Mesothelial cell of epicardium (in vitro differentiated cells): ENCODE measurements around the gene DUSP22. TPM values are rescaled to one million over a fixed set of nuclear protein-coding genes. Genes with fewer than 3 reads are reported as not detected.

Experiments used
- DNase-seq, 2 experiments: peaks; one replicate each; pipeline ENCODE4 v3.0.0; 2021; ENCODE audit warnings: low spot score in 2 of 2; ENCODE audit not compliant: unreplicated experiment in 2 of 2
- H3K27ac Mint-ChIP-seq: 2 replicates; pipeline ENCODE4 v1.8.0; 2021; ENCODE audit warnings: mixed read lengths
- H3K27me3 Mint-ChIP-seq: 2 replicates; pipeline ENCODE4 v1.8.0; 2021; ENCODE audit warnings: low read depth, mixed read lengths
- H3K36me3 Mint-ChIP-seq: 2 replicates; pipeline ENCODE4 v1.8.0; 2021; ENCODE audit warnings: mixed read lengths
- H3K4me1 Mint-ChIP-seq: 2 replicates; pipeline ENCODE4 v1.8.0; 2021; ENCODE audit warnings: mixed read lengths
- H3K4me3 Mint-ChIP-seq: 2 replicates; pipeline ENCODE4 v1.8.0; 2021; ENCODE audit warnings: mild to moderate bottlenecking, moderate library complexity, mixed read lengths
- H3K9me3 Mint-ChIP-seq: 2 replicates; pipeline ENCODE4 v1.8.0; 2021; ENCODE audit warnings: mixed read lengths
- total RNA-seq: library from RNA; stranded (reverse); gene quantifications from 3 replicates; pipeline ENCODE4 v1.2.1, GENCODE V29; 2021
- TF ChIP-seq, protein P1 (sequence below): fragments of 200-600 bp; sonication (generic); IDR thresholded peaks from one replicate; pipeline ENCODE4 v1.5.0; 2021; ENCODE audit warnings: antibody characterized with exemption; ENCODE audit not compliant: unreplicated experiment

The DUSP22 gene
- total RNA-seq, 1 donor from 2014 or later = 32.0 TPM

DNA sequence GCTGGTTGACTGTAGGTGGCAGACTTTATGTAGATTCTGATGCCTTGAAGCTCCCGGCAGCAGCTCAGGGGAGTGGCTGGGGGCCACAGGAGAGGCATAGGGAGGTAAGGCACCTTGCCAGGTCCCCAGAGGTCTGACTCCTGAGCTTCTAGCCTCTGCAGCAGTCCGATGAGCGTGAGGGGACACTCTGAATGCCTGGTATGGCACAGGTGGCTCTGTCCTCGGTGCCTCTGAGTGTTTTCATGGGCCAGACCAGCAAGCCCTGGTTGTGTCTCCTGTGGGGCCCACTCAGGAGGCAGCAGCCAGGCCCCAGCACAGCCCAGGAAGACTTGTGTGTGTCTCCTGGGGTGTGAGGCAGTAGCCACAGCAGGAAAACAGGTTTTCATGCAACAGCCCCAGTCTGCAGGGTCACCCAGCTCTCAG lies 59.6 kb downstream of the DUSP22 start:
- Mint-ChIP-seq H3K9me3 (peaks cover 14% of the 10 kb centered on the region), H3K4me3 (no peak overlapping the region), H3K4me1 (peaks cover 2% of the 10 kb centered on the region), H3K36me3 (peaks cover 7% of the 10 kb centered on the region), H3K27me3 (no peaks in the 10 kb centered on the region), H3K27ac (no peak overlapping the region)
- no peak for DNase-seq
- TF ChIP-seq, protein P1, sequence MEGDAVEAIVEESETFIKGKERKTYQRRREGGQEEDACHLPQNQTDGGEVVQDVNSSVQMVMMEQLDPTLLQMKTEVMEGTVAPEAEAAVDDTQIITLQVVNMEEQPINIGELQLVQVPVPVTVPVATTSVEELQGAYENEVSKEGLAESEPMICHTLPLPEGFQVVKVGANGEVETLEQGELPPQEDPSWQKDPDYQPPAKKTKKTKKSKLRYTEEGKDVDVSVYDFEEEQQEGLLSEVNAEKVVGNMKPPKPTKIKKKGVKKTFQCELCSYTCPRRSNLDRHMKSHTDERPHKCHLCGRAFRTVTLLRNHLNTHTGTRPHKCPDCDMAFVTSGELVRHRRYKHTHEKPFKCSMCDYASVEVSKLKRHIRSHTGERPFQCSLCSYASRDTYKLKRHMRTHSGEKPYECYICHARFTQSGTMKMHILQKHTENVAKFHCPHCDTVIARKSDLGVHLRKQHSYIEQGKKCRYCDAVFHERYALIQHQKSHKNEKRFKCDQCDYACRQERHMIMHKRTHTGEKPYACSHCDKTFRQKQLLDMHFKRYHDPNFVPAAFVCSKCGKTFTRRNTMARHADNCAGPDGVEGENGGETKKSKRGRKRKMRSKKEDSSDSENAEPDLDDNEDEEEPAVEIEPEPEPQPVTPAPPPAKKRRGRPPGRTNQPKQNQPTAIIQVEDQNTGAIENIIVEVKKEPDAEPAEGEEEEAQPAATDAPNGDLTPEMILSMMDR = no peak

DNA sequence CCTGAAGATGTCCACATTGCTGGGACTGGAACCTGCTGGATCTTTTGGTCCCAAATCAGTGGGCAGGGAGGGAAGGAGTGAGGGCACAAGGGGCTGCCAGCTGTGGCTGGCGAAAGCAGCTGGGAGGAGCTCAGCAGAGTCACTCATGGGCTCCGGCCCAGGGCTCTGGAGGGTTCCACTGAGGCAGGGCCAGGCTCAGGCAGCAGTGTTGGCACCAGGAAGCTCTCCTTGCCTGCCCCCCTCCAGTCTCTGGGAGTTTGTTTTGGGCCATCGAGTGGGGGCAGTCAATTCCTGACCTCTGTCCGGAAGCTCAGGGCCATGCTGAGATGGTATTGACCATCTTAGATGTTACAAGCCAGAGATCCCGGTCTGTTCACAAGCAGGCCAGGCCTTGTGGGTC lies 60.2 kb downstream of the DUSP22 start:
- no peak for DNase-seq
- TF ChIP-seq, protein P1 = no peak
- Mint-ChIP-seq H3K27me3 (no peaks in the 10 kb centered on the region), H3K9me3 (peaks cover 12% of the 10 kb centered on the region), H3K4me3 (no peak overlapping the region), H3K4me1 (peaks cover 2% of the 10 kb centered on the region), H3K27ac (no peak overlapping the region), H3K36me3 (peaks cover 7% of the 10 kb centered on the region)

DNA sequence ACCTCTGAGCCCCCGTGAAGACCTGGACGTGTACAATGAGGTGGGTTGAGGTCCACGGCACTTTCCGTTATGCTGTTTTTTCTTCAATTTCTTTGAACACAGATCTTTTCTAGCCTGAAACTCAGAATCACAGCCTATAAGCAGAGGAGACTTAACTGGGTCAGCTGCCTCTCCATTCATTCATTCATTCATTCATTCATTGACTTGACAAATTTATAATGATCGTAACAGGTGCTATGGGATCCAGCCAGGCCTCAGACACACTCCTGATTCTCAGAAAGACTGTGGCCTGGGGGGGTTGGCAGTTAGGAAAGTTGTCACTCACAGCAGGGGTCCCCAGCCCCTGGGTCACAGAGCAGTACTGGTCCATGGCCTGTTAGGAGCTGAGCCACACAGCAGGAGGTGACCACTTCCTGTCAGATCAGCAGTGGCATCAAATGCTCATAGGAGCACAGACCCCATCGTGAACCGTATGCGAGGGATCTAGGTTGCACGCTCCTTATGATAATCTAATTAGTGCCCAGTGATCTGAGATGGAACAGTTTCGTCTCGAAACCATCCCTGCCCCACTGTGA lies 60.7 kb downstream of the DUSP22 start:
- H3K9me3 Mint-ChIP-seq = peaks cover 10% of the 10 kb centered on the region
- DNase-seq = no peak
- no peak overlapping the region for H3K27ac Mint-ChIP-seq
- peaks cover 7% of the 10 kb centered on the region for H3K36me3 Mint-ChIP-seq
- H3K27me3 Mint-ChIP-seq = no peaks in the 10 kb centered on the region
- no peak overlapping the region for H3K4me3 Mint-ChIP-seq
- H3K4me1 Mint-ChIP-seq = peaks cover 2% of the 10 kb centered on the region
- TF ChIP-seq, protein P1 = no peak

DNA sequence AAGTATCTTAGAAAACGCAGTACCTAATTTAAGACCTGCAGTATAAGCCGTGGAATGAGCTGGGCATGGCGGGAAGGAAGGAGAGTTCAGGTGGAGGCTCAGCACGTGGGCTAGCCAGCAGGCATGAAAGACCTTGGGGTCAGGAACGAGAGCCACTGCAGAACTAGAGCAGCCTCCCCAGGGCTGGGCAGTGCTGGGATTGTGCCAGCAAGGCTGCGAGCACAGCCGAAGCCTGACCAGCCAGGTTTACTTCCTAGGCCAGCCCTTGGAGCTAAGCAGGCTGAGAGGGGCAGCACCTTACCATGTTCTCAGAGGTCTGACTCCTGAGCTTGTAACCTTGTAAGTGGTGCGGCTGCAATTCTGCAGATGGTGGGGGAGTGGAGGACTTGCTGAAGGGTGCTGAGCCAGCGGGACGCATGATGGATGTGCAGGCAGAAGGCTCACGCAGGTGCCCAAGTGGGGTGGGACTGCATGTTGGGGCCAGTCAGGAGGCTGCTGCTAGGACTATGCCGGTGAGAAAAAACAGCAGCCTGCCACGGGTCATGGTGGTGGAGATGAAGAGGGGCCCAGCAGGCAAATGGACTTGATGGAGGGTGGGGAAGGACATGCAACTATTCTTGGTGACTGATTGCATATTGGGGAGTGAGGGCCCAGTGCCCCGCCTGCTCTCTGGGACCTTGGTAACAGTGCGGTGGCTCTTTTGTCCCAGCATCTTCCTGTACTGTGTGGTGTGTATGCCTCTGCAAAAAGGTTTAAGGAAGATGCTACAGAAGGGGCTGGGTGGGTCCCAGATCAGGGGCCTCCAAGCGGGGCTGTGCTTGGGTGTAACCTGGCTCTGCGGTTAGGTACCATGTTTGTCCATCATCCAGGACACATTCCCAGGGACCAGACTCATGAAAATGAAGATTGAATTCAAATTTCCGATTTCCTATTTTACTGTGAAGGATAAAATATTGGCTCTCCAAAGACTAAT lies 61.6 kb downstream of the DUSP22 start:
- Mint-ChIP-seq H3K4me1 (peaks cover 2% of the 10 kb centered on the region), H3K27ac (no peak overlapping the region), H3K9me3 (peaks cover 10% of the 10 kb centered on the region), H3K27me3 (no peaks in the 10 kb centered on the region), H3K4me3 (no peak overlapping the region), H3K36me3 (peaks cover 7% of the 10 kb centered on the region)
- TF ChIP-seq, protein P1 = no peak
- DNase-seq = no peak

DNA sequence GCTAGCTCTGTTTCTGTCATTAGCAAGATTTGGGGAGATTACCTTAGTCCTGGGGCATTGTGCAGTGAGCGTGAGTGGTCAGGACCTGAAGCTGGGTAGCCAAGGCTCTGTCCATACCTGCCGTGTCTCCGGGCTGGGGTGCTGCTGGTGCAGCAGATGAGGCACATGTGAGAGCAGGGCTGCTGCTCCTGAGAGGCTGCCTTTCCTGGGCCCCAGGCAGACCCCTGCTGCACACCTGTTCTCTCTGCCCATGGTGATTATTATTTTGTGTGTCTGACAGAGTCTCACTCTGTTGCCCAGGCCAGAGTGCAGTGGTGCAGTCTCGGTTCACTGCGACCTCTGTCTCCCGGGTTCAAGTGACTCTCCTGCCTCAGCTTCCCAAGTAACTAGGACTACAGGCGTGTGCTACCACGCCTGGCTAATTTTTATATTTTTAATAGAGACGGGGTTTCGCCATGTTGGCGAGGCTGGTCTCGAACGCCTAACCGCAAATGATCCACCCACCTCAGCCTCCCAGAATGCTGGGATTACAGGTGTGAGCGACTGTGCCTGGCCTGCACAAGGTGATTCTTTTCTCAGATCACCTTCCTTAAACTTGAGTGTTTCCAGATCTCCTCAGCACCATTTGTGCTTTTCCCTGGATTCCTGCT lies 62.5 kb downstream of the DUSP22 start:
- H3K4me3 Mint-ChIP-seq = no peak overlapping the region
- H3K27ac Mint-ChIP-seq = no peak overlapping the region
- DNase-seq = no peak
- peaks cover 4% of the 10 kb centered on the region for H3K36me3 Mint-ChIP-seq
- TF ChIP-seq, protein P1 = no peak
- H3K9me3 Mint-ChIP-seq = peaks cover 10% of the 10 kb centered on the region
- peaks cover 2% of the 10 kb centered on the region for H3K4me1 Mint-ChIP-seq
- H3K27me3 Mint-ChIP-seq = no peaks in the 10 kb centered on the region
